GM18505 (cell line): ENCODE results near the gene FNDC5.

ENCODE experiments used
- ATAC-seq: cut with Tn5 transposase; IDR thresholded peaks from one replicate; pipeline ENCODE4 v1.9.1; 2021; ENCODE audit not compliant: unreplicated experiment
- POLR2A ChIP-seq: IDR thresholded peaks from 4 replicates; pipeline ENCODE4 v1.6.1; 2011; ENCODE audit warnings: borderline replicate concordance; ENCODE audit not compliant: insufficient read depth, insufficient read length; ENCODE audit errors: extremely low read depth

FNDC5 gene

GRCh38 chr1:32893198-32894018 lies 22.7 kb upstream of the FNDC5 start:
- no peak for ATAC-seq
- TF ChIP-seq POLR2A: no peak

- ATAC-seq: no peak
- TF ChIP-seq POLR2A: no peak
Measured at GRCh38 chr1:32892368-32893197, 21.9 kb upstream of the FNDC5 start.

DNA sequence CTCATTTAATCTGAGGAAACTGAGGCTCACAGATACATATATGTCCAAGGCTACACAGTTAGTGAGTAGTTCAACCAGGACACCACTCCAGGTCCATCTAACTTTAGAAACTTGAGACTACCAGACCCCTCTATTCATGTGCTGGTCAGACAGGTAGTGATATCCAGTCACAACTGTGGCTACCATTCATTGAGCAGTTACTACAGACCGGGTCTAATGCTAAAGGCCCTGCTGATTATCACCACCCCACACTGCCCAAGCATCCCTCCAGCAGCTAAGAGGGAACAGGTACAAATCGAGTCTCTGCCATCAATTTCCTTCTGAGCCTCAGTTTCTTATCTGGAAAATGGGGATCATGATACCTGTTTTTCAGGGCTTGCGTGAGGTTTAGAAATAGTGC lies 20.9 kb upstream of the FNDC5 start:
- ATAC-seq: no peak
- no peak for TF ChIP-seq POLR2A

- no peak for ATAC-seq
- TF ChIP-seq POLR2A: no peak
Measured at GRCh38 chr1:32891241-32891570, 20.5 kb upstream of the FNDC5 start.

- no peak for ATAC-seq
Measured at GRCh38 chr1:32890516-32891240, 20.0 kb upstream of the FNDC5 start.

GRCh38 chr1:32889731-32890278 lies 19.1 kb upstream of the FNDC5 start:
- ATAC-seq: no peak
- no peak for TF ChIP-seq POLR2A

More at GRCh38 chr1:32890516-32891240, 20.0 kb upstream of the FNDC5 start:
- TF ChIP-seq POLR2A: no peak

DNA sequence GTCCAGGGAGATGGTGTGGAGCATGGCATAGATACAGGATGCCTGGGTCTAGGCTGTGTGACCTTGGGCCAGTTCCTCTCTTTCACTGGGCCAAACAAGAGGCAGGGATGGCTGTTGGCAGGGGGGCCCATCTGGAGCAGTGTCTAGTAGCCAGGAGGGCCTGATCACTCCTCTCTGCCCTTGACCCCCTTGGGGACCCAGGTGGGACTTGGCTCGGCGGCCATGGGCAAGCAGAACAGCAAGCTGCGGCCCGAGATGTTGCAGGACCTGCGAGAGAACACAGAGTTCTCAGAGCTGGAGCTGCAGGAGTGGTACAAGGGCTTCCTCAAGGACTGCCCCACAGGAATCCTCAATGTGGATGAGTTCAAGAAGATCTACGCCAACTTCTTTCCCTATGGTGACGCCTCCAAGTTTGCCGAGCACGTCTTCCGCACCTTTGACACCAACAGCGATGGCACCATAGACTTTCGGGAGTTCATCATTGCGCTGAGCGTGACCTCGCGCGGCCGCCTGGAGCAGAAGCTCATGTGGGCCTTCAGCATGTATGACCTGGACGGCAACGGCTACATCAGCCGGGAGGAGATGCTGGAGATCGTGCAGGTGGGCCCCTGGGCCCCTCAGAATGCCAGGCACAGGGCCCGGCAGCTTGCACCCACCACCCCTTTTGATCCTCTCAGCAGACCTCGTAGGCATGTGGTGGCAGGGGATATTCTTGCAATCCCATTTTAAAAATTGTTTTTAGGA lies 18.1 kb upstream of the FNDC5 start:
- TF ChIP-seq POLR2A: no peak

DNA sequence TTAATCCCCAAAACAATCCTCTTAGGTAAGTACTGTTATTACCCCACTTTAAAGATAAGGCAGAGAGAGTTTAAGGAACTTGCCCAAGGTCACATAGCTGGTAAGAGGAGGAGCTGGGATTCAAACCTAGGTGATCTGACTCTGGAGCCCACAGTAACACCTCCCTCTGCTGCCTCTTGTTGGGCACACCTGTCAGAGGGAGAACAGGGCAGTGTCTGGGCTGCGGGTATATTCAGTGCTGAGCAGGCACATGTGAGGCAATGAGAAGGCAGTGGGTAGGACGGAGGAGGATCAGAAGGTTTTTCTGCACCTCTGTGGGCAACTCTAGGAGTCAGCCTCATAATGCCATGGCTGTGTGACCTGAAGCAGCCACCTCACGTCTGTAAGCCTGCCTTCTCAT lies 17.4 kb upstream of the FNDC5 start:
- ATAC-seq: no peak
- no peak for TF ChIP-seq POLR2A

More for the DNA sequence above, 18.1 kb upstream of the FNDC5 start:
- ATAC-seq: no peak

DNA sequence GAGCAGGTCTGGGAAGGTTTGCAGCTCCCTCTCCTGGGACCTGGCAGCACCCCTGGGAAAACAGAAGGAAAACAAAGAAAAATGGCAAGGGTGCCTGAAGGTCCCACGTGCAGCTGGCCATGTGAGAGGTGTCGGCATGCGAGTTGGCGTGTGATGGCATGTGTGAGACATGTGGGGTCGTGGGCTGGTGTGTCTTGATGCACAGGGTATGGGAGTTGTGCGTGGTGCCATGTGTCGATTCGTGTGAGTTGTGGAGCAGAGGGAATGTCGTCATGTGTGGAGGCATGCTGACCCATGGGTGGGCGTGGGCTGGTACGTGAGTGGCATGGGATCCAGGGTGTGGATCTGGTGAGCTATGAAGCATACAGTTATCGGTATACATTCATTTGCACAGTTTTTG lies 16.9 kb upstream of the FNDC5 start:
- no peak for TF ChIP-seq POLR2A
- ATAC-seq: no peak

- no peak for ATAC-seq
- TF ChIP-seq POLR2A: no peak
Measured at GRCh38 chr1:32886828-32887414, 16.2 kb upstream of the FNDC5 start.

- no peak for ATAC-seq
- no peak for TF ChIP-seq POLR2A
Measured at GRCh38 chr1:32886004-32886827, 15.5 kb upstream of the FNDC5 start, which contains the start of gene HPCA. HPCA (plus strand) TSS chr1:32886491; CDS start chr1:32888899, 2,408 bp downstream.

DNA sequence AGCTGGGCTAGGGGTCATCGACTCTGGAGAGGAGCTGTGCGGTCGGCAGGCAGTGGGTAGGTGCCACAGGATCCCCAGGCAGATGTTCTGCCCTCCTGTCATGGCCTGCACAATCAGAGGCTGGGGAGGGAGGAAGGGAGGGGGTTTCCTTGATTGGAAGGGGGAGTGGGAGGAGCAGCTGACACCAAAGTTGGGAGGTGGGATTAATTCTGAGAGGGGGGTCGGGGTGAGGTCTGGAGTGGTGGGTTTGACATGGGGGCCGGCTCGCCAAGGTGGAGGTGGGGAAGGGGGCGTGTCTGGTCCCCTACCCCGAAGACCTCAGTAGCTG lies 14.9 kb upstream of the FNDC5 start:
- ATAC-seq: no peak
- TF ChIP-seq POLR2A: no peak

- no peak for ATAC-seq
- TF ChIP-seq POLR2A: no peak
Measured at GRCh38 chr1:32884726-32885125, 14.0 kb upstream of the FNDC5 start.
